Epithelial cell of proximal tubule (primary cell): ENCODE data around the gene REXO2. TPM values are rescaled to one million over a fixed set of nuclear protein-coding genes. Genes with fewer than 3 reads are reported as not detected.
A peak's percentile ranks its signal among the peaks of the same experiment; 100 is the strongest.

Source experiments
- DNase-seq: peaks from one replicate; pipeline ENCODE4 v3.0.0-alpha.2; 2011; ENCODE audit warnings: low read depth
- H3K4me3 ChIP-seq: 2 replicates; pipeline ENCODE4 v1.5.1; 2011; ENCODE audit warnings: low read depth, mild to moderate bottlenecking, low read length
- CTCF ChIP-seq: conservative IDR thresholded peaks from 2 replicates; pipeline ENCODE4 v1.5.1; 2012; ENCODE audit warnings: low read depth, mild to moderate bottlenecking, low read length
- total RNA-seq: library from RNA; depleted of rRNA; stranded (reverse); fragments of >200 nt; gene quantifications from 2 replicates; pipeline ENCODE4 v1.2.3, GENCODE V29; 2015

REXO2 gene
- total RNA-seq, 1 donor from 2014 or later = 206 TPM

GRCh38 chr11:114426280-114426679, 13.0 kb upstream of the REXO2 start:
- no peak for TF ChIP-seq CTCF
- no peak overlapping the region for H3K4me3 ChIP-seq
- no peak for DNase-seq

- TF ChIP-seq CTCF = no peak
- H3K4me3 ChIP-seq = no peak overlapping the region
- DNase-seq = no peak
These were observed 9.0 kb upstream of the REXO2 start for GRCh38 chr11:114430290-114430689.

- H3K4me3 ChIP-seq = no peak overlapping the region
- no peak for DNase-seq
- TF ChIP-seq CTCF = no peak
These were observed 6.4 kb upstream of the REXO2 start for GRCh38 chr11:114432893-114433292.

GRCh38 chr11:114433376-114433775, 5.9 kb upstream of the REXO2 start:
- no peak for TF ChIP-seq CTCF
- no peak for DNase-seq
- no peak overlapping the region for H3K4me3 ChIP-seq

- no peak for DNase-seq
- no peak overlapping the region for H3K4me3 ChIP-seq
- no peak for TF ChIP-seq CTCF
These were observed 964 bp upstream of the REXO2 start for GRCh38 chr11:114438303-114438702.

- H3K4me3 ChIP-seq = peak overlapping the region; percentile 97
- no peak for DNase-seq
- TF ChIP-seq CTCF = no peak
These were observed 1.0 kb downstream of the REXO2 start for GRCh38 chr11:114440121-114440860.
